Hepatocyte (in vitro differentiated cells): ENCODE data around the gene OLA1.

ENCODE experiments used
- CTCF ChIP-seq: fragments of 200-600 bp; sonication (generic); IDR thresholded peaks from 2 replicates; pipeline ENCODE4 v1.5.1; 2016; ENCODE audit warnings: antibody characterized with exemption, mild to moderate bottlenecking; ENCODE audit not compliant: poor library complexity
- EZH2 ChIP-seq: fragments of 200-600 bp; sonication (generic); IDR thresholded peaks from 2 replicates; pipeline ENCODE4 v1.6.1; 2016; ENCODE audit warnings: antibody characterized with exemption, mild to moderate bottlenecking, borderline replicate concordance

DNA sequence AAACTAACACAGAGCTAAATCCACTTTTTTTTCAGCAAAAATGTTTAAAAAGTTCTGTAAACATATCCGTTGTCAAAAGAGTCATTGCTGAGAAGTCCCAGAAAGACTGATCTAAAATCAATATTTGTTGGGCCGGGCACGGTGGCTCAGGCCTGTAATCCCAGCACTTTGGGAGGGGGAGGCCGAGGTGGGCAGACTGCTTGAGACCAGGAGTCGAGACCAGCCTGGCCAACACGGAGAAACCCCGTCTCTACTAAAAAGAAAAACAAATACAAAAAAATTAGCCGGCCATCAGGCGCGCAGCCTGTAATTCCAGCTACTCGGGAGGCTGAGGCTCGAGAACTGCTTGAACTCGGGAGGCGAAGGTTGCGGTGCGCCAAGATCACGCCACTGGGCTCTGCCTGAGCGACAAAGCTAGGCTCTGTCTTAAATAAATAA lies 1.4 kb downstream of the OLA1 start:
- TF ChIP-seq CTCF (no peak), EZH2 (no peak)
